BLaER1 treated with 17β-estradiol and CSF1 and Interleukin-3, amounts not matched to agents 10 nM and 100 nM (cell line): Measurements from ENCODE around the gene NVL.

Experiments used
- H3K27ac ChIP-seq, 11 experiments: shearing (Covaris generic); formaldehyde crosslinking; 2 replicates each; pipeline ENCODE4 v1.8.1; 2022
- H3K27me3 ChIP-seq, 11 experiments: shearing (Covaris generic); formaldehyde crosslinking; 2 replicates each; pipeline ENCODE4 v1.8.1; 2022
- H3K36me3 ChIP-seq, 11 experiments: shearing (Covaris generic); formaldehyde crosslinking; 2 replicates each; pipeline ENCODE4 v1.8.1; 2022
- H3K4me1 ChIP-seq, 10 experiments: shearing (Covaris generic); formaldehyde crosslinking; 2 replicates each; pipeline ENCODE4 v1.8.1; 2022
- H3K4me2 ChIP-seq, 11 experiments: shearing (Covaris generic); formaldehyde crosslinking; 2 replicates each; pipeline ENCODE4 v1.8.1; 2022
- H3K4me3 ChIP-seq, 10 experiments: shearing (Covaris generic); formaldehyde crosslinking; 2 replicates each; pipeline ENCODE4 v1.8.1; 2022
- H3K9ac ChIP-seq, 11 experiments: shearing (Covaris generic); formaldehyde crosslinking; 2 replicates each; pipeline ENCODE4 v1.8.1; 2022
- H3K9me3 ChIP-seq, 11 experiments: shearing (Covaris generic); formaldehyde crosslinking; replicated peaks in 1 of 11; 2 replicates each; pipeline ENCODE4 v1.8.1; 2022
- H4K20me1 ChIP-seq, 11 experiments: shearing (Covaris generic); formaldehyde crosslinking; 2 replicates each; pipeline ENCODE4 v1.8.1; 2022
- Cebpa-rat ChIP-seq, 11 experiments: shearing (Covaris generic); IDR thresholded peaks; 2 replicates each; pipeline ENCODE4 v1.8.1; 2022

NVL gene

DNA sequence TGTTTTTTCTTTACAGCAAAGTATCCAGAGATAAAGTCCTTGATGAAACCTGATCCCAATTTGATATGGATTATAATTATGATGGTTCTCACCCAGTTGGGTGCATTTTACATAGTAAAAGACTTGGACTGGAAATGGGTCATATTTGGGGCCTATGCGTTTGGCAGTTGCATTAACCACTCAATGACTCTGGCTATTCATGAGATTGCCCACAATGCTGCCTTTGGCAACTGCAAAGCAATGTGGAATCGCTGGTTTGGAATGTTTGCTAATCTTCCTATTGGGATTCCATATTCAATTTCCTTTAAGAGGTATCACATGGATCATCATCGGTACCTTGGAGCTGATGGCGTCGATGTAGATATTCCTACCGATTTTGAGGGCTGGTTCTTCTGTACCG, 140.4 kb downstream of the NVL start:
- H3K4me2 ChIP-seq, result no peak overlapping the region
- H3K36me3 ChIP-seq, result peaks cover 78 to 99% (median 87%) of the 10 kb centered on the region in 11 experiments
- peaks cover 48 to 92% (median 77%) of the 10 kb centered on the region in 11 experiments; a peak in 21 of 22 replicates for H4K20me1 ChIP-seq
- H3K27ac ChIP-seq, result no peak overlapping the region
- no peaks in the 10 kb centered on the region for H3K27me3 ChIP-seq
- H3K4me3 ChIP-seq, result no peak overlapping the region
- H3K9ac ChIP-seq, result no peak overlapping the region
- peaks cover 0 to 16% (median 13%) of the 10 kb centered on the region in 11 experiments; a peak in 17 of 22 replicates for H3K9me3 ChIP-seq
- TF ChIP-seq Cebpa-rat (IDR thresholded peaks at IDR 0.05), result no peak
- peaks cover 10 to 46% (median 18%) of the 10 kb centered on the region in 10 experiments for H3K4me1 ChIP-seq

DNA sequence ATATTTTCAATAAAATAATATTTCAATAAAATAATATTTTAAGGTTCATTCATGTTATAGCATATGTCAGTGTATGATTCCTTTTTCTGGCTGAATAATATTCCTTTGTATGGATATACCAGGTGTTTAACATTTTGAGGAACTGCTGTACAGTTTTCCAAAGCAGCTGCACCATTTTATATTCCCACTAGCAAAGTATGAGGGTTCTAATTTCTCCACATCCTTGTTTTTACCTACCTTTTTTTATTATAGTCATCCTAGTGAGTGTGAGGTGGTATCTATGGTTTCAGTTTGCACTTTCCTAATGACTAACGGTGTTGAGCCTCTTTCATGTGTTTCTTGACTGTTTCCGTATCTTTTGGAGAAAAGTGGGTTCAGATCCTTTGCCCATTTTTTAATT, 141.7 kb downstream of the NVL start:
- Histone ChIP-seq H3K4me3 (no peak overlapping the region), H3K36me3 (peaks cover 66 to 87% (median 74%) of the 10 kb centered on the region in 11 experiments)

DNA sequence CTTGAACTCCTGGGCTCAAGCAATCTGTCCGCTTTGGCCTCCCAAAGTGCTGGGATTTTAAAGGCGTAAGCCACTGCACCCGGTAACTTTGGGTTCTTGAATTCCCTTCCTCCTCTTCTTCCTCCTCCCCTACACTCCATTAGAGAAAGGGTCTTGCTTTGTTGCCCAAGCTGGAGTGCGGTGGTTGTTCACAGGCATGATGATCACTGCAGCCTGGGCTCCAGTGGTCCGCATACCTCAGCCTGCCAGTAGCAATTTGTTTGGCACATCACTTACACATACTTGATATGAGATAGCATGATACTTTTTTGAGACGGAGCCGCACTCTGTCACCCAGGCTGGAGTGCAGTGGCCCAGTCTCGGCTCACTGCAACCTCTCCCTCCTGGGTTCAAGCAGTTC, 144.8 kb downstream of the NVL start:
- Histone ChIP-seq H4K20me1 (peaks cover 42 to 70% (median 59%) of the 10 kb centered on the region in 11 experiments; a peak in 21 of 22 replicates), H3K4me1 (peaks cover 30 to 44% (median 35%) of the 10 kb centered on the region in 10 experiments), H3K4me2 (peak overlapping the region; percentile 70 to 94 (median 92)), H3K4me3 (peak overlapping the region in 7 of 10 experiments; percentile 84 to 98 (median 87); a peak in 8 of 20 replicates), H3K27ac (peak overlapping the region in 1 of 11 experiments; percentile 88; a peak in 1 of 22 replicates), H3K27me3 (no peaks in the 10 kb centered on the region), H3K9me3 (peaks cover 0 to 16% (median 13%) of the 10 kb centered on the region in 11 experiments; a peak in 17 of 22 replicates), H3K9ac (peak overlapping the region in 9 of 11 experiments; percentile 16 to 97 (median 91); a peak in 10 of 22 replicates), H3K36me3 (peaks cover 35 to 56% (median 44%) of the 10 kb centered on the region in 11 experiments)
- TF ChIP-seq Cebpa-rat (IDR thresholded peaks at IDR 0.05), result no peak

More for the DNA sequence above, 141.7 kb downstream of the NVL start:
- Histone ChIP-seq H3K4me1 (peaks cover 15 to 49% (median 22%) of the 10 kb centered on the region in 10 experiments), H3K27me3 (no peaks in the 10 kb centered on the region), H3K9ac (no peak overlapping the region), H3K9me3 (peaks cover 0 to 16% (median 13%) of the 10 kb centered on the region in 11 experiments; a peak in 17 of 22 replicates), H3K27ac (no peak overlapping the region), H3K4me2 (no peak overlapping the region), H4K20me1 (peaks cover 49 to 96% (median 83%) of the 10 kb centered on the region in 11 experiments; a peak in 21 of 22 replicates)
- TF ChIP-seq Cebpa-rat (IDR thresholded peaks at IDR 0.05), result no peak

DNA sequence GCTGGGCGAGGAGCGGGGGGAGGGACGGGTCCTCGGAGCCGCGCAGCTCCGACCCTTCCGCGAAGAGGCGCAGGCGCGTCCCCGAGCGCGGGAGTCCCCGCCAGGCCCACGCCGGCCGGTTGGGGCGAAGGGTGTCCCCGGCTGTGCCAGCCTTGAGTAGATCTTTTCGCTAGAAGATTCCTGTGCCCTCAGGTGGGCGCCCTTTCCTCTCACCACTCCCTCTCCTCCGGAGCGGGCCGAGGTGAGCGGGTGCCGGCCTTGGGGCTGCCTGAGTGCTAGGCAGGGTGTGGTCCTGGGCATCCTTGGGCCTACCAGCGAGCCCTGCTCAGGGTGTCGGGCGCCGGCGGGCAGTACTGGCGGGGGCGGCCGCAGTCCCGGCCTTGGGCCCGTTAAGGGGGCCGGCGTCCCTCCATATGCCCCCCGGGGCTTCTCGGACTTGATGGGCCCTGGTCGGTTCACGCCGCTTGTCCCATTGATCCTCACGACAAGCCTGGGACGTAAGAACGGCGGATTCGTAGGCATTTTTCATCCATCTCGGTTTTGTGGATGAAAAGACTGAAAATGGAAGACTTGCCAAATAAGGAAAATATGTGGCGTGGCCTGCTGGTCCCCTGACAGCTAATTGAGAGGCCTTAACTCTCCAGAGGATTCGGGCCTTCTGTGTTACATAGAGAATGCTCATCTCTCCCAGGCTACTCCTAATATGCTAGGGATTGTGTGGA, 146.2 kb downstream of the NVL start:
- H3K27ac ChIP-seq, result peak overlapping the region; percentile 84 to 97 (median 93)
- H3K9ac ChIP-seq, result peak overlapping the region; percentile 88 to 98 (median 96)
- peaks cover 30 to 55% (median 44%) of the 10 kb centered on the region in 11 experiments; a peak in 21 of 22 replicates for H4K20me1 ChIP-seq
- H3K4me3 ChIP-seq, result peak overlapping the region; percentile 84 to 98 (median 92)
- peaks cover 36 to 49% (median 40%) of the 10 kb centered on the region in 10 experiments for H3K4me1 ChIP-seq
- no peaks in the 10 kb centered on the region for H3K27me3 ChIP-seq
- no peak for TF ChIP-seq Cebpa-rat (IDR thresholded peaks at IDR 0.05)
- peak overlapping the region; percentile 70 to 94 (median 92) for H3K4me2 ChIP-seq
- peaks cover 27 to 41% (median 35%) of the 10 kb centered on the region in 11 experiments for H3K36me3 ChIP-seq
- H3K9me3 ChIP-seq, result peaks cover 0 to 16% (median 13%) of the 10 kb centered on the region in 11 experiments; a peak in 17 of 22 replicates

DNA sequence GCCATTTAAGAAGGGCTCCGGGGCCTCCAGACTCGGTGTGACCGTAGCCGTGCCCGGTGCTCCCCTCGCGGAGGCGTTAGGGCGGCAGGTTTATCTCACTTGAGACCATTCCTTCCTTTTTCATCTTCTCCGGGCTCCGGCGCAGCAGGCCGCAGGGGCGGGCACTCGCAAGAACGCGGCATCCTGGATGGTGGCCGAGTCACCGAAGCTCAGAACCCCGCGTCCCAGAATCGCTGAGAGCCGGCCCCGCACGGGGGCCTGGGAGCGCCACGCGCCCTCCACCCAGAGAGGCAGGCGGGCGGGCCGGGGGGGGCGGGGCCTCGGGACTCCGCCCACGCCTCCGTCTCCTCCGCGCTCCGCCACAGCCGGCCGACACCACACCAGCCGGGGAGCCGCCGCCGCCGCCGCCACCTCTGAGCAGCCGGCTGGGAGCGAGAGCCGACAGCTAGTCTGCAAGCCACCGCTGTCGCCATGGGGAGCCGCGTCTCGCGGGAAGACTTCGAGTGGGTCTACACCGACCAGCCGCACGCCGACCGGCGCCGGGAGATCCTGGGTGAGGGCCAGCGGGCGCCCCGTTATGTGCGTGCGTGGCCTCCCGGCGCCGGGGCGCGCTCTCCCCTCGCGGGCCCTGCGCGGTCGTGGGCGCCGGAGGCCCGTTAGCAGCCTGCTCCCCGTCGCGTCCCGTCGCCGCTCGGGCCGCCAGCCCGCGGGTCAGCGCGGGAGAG, 146.9 kb downstream of the NVL start, which contains the start of gene DEGS1:
DEGS1 (plus strand) TSS at position 375 of the 725 bp plus-strand sequence; CDS start at position 472, 97 bp downstream.
- peak within 1 kb of the TSS; percentile 84 to 98 (median 92) for H3K4me3 ChIP-seq
- peaks cover 23 to 48% (median 37%) of the 10 kb centered on the region in 11 experiments; a peak in 20 of 22 replicates for H4K20me1 ChIP-seq
- peaks cover 23 to 34% (median 30%) of the 10 kb centered on the region in 11 experiments for H3K36me3 ChIP-seq
- peaks cover 36 to 53% (median 41%) of the 10 kb centered on the region in 10 experiments for H3K4me1 ChIP-seq
- H3K9me3 ChIP-seq, result peaks cover 0 to 13% (median 9%) of the 10 kb centered on the region in 11 experiments; a peak in 17 of 22 replicates
- H3K4me2 ChIP-seq, result peak within 1 kb of the TSS; percentile 70 to 94 (median 92)
- H3K9ac ChIP-seq, result peak within 1 kb of the TSS; percentile 88 to 98 (median 96)
- TF ChIP-seq Cebpa-rat (IDR thresholded peaks at IDR 0.05), result no peak
- H3K27ac ChIP-seq, result peak within 1 kb of the TSS; percentile 84 to 97 (median 93)
- H3K27me3 ChIP-seq, result no peaks in the 10 kb centered on the region

DNA sequence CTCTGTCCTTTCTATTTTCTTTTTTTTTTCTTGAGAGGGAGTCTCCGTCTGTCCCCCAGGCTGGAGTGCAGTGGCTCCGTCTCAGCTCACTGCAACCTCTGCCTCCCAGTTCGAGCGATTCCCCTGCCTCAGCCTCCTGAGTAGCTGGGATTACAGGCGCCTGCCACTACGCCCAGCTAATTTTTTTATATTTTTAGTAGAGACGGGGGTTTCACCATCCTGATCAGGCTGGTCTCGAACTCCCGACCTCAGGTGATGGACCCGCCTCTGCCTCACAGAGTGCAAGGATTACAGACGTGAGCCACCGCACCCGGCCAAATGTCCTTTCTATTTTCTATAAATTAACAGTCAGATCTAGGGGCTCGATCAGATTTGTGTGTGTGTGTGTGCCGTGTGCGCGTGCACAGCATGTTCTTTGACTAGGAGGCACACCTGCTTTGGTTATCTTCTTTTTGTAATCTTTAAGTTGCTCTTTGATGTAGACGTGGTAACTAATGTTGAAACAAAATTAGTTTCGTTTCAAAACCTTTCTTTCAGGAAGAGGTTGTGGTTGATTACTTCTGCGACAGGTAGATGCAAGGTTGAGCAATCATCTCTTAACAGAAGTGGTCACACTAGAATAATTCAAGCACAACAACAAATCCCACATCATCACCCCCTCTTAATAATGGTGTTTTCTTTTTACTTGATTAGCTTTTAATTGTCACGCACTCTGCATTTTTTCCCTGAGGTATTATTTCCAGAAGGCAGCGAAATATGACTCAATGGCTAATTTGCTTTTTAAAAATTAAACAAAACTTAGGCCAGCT, 147.7 kb downstream of the NVL start:
- Histone ChIP-seq H3K4me2 (peak overlapping the region; percentile 70 to 94 (median 85)), H4K20me1 (peaks cover 20 to 41% (median 31%) of the 10 kb centered on the region in 11 experiments; a peak in 20 of 22 replicates), H3K27me3 (no peaks in the 10 kb centered on the region), H3K4me3 (peak overlapping the region; percentile 84 to 98 (median 92)), H3K27ac (peak overlapping the region in 10 of 11 experiments; percentile 84 to 97 (median 93); a peak in 21 of 22 replicates), H3K4me1 (peaks cover 33 to 53% (median 41%) of the 10 kb centered on the region in 10 experiments), H3K36me3 (peaks cover 15 to 26% (median 22%) of the 10 kb centered on the region in 11 experiments; a peak in 21 of 22 replicates), H3K9me3 (peaks cover 0 to 5% (median 1%) of the 10 kb centered on the region in 11 experiments; a peak in 11 of 22 replicates), H3K9ac (peak overlapping the region; percentile 88 to 98 (median 96))
- peak in 3 of 11 experiments; percentile 18 to 40 (median 32); a peak in 3 of 22 replicates for TF ChIP-seq Cebpa-rat (IDR thresholded peaks at IDR 0.05)

DNA sequence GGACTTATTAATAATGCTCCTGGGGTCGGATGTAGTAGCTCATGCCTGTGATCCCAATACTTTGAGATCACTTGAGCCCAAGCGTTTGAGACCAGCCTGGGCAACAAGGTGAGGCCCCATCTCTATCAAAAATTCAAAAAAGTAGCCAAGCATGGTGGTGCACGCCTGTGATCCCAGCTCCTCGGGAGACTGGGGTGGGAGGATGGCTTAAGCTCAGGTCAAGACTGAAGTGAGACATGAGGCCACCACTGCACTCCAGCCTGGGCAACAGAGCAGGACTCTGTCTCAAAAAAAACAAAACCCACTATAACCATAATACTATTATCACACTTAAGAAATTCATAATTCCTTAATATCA, 148.5 kb downstream of the NVL start:
- H3K27ac ChIP-seq, result peak overlapping the region in 2 of 11 experiments; percentile 92 to 94; a peak in 3 of 22 replicates
- no peak overlapping the region for H3K9ac ChIP-seq
- H3K9me3 ChIP-seq, result no peaks in the 10 kb centered on the region
- H3K4me3 ChIP-seq, result no peak overlapping the region
- no peak for TF ChIP-seq Cebpa-rat (IDR thresholded peaks at IDR 0.05)
- H4K20me1 ChIP-seq, result peaks cover 18 to 33% (median 23%) of the 10 kb centered on the region in 11 experiments; a peak in 20 of 22 replicates
- H3K36me3 ChIP-seq, result peaks cover 9 to 18% (median 14%) of the 10 kb centered on the region in 11 experiments; a peak in 20 of 22 replicates
- peaks cover 30 to 53% (median 41%) of the 10 kb centered on the region in 10 experiments for H3K4me1 ChIP-seq
- no peaks in the 10 kb centered on the region for H3K27me3 ChIP-seq
- peak overlapping the region in 7 of 11 experiments; percentile 7 to 93 (median 90); a peak in 9 of 22 replicates for H3K4me2 ChIP-seq
